Suppressor macrophage (primary cell): ENCODE results near the gene SHLD1.
"Not testable (repeated sequence)": the region's sequence is repeated elsewhere in the genome, so short reads cannot be mapped to it uniquely, and the experiment has no call there.

ENCODE experiments used
- DNase-seq, 4 experiments: peaks; one replicate each; pipeline ENCODE4 v3.0.0-alpha.2; 2020 to 2022
- total RNA-seq, 17 experiments: gene quantifications; one replicate each; lab custom pipeline; 2026; ENCODE audit warnings: mixed read lengths in 6 of 17, inconsistent platforms in 3 of 17; lab: John Stamatoyannopoulos, UW

The SHLD1 gene
- 1.1 to 5.3 (median 3.1) reads per million in 17 experiments for total RNA-seq

- peak; percentile 86 to 95 (median 92) for DNase-seq
Observed at GRCh38 chr20:5749952-5750779, at the start of gene SHLD1. TSS of gene SHLD1 (plus strand) at chr20:5750401. CDS start at chr20:5772866, 22,465 bp downstream.

- DNase-seq = not testable (repeated sequence)
Observed at GRCh38 chr20:5702339-5702738, 47.9 kb upstream of the SHLD1 start.

GRCh38 chr20:5703681-5704101, 46.5 kb upstream of the SHLD1 start:
- no peak for DNase-seq

- DNase-seq = no peak
Observed at GRCh38 chr20:5705827-5706226, 44.4 kb upstream of the SHLD1 start.

- DNase-seq = no peak
Observed at GRCh38 chr20:5706797-5707196, 43.4 kb upstream of the SHLD1 start.

GRCh38 chr20:5710551-5710950, 39.6 kb upstream of the SHLD1 start:
- DNase-seq = no peak

GRCh38 chr20:5714261-5715041, 35.8 kb upstream of the SHLD1 start:
- DNase-seq = peak in 3 of 4 experiments; percentile 10 to 65 (median 61)

- DNase-seq = no peak
Observed at GRCh38 chr20:5715071-5715841, 34.9 kb upstream of the SHLD1 start.

GRCh38 chr20:5716953-5717352, 33.2 kb upstream of the SHLD1 start:
- DNase-seq = no peak

GRCh38 chr20:5718896-5719595, 31.2 kb upstream of the SHLD1 start:
- DNase-seq = no peak

- peak in 1 of 4 experiments; percentile 32 for DNase-seq
Observed at GRCh38 chr20:5719861-5720403, 30.3 kb upstream of the SHLD1 start.

- DNase-seq = no peak
Observed at GRCh38 chr20:5720696-5721095, 29.5 kb upstream of the SHLD1 start.

- not testable (repeated sequence) for DNase-seq
Observed at GRCh38 chr20:5721356-5721755, 28.8 kb upstream of the SHLD1 start.

GRCh38 chr20:5722927-5723326, 27.3 kb upstream of the SHLD1 start:
- no peak for DNase-seq

GRCh38 chr20:5725183-5725463, 25.1 kb upstream of the SHLD1 start:
- not testable (repeated sequence) for DNase-seq

- DNase-seq = no peak
Observed at GRCh38 chr20:5727018-5727515, 23.1 kb upstream of the SHLD1 start.

- no peak for DNase-seq
Observed at GRCh38 chr20:5729348-5729747, 20.9 kb upstream of the SHLD1 start.

GRCh38 chr20:5730131-5730530, 20.1 kb upstream of the SHLD1 start:
- no peak for DNase-seq

GRCh38 chr20:5731753-5732366, 18.3 kb upstream of the SHLD1 start:
- DNase-seq = peak in 2 of 4 experiments; percentile 9 to 14

GRCh38 chr20:5734602-5735001, 15.6 kb upstream of the SHLD1 start:
- peak in 2 of 4 experiments; percentile 11 to 18 for DNase-seq

- peak in 1 of 4 experiments; percentile 12 for DNase-seq
Observed at GRCh38 chr20:5735845-5736510, 14.2 kb upstream of the SHLD1 start.
